GM18499 (cell line): ENCODE data around the gene ADAMTS16.

Experiments used
- ATAC-seq: cut with Tn5 transposase; IDR thresholded peaks from one replicate; pipeline ENCODE4 v1.9.1; 2021; ENCODE audit warnings: moderate number of reproducible peaks; ENCODE audit not compliant: insufficient read depth, unreplicated experiment

Gene ADAMTS16

GRCh38 chr5:5304361-5305020, 164.4 kb downstream of the ADAMTS16 start:
- no peak for ATAC-seq

GRCh38 chr5:5306696-5307095, 166.6 kb downstream of the ADAMTS16 start:
- ATAC-seq: no peak

- no peak for ATAC-seq
Measured at GRCh38 chr5:5308319-5308718, 168.2 kb downstream of the ADAMTS16 start.

GRCh38 chr5:5309645-5310044, 169.5 kb downstream of the ADAMTS16 start:
- no peak for ATAC-seq

- no peak for ATAC-seq
Measured at GRCh38 chr5:5313101-5313635, 173.0 kb downstream of the ADAMTS16 start.

GRCh38 chr5:5314166-5314565, 174.0 kb downstream of the ADAMTS16 start:
- no peak for ATAC-seq

- no peak for ATAC-seq
Measured at GRCh38 chr5:5314626-5315025, 174.5 kb downstream of the ADAMTS16 start.

- no peak for ATAC-seq
Measured at GRCh38 chr5:5315068-5315980, 175.2 kb downstream of the ADAMTS16 start.

GRCh38 chr5:5316334-5316733, 176.2 kb downstream of the ADAMTS16 start:
- no peak for ATAC-seq

GRCh38 chr5:5317976-5318375, 177.8 kb downstream of the ADAMTS16 start:
- no peak for ATAC-seq

- no peak for ATAC-seq
Measured at GRCh38 chr5:5318426-5319190, 178.5 kb downstream of the ADAMTS16 start.

- ATAC-seq: no peak
Measured at GRCh38 chr5:5320062-5320805, 180.1 kb downstream of the ADAMTS16 start.

GRCh38 chr5:5321137-5321536, 181.0 kb downstream of the ADAMTS16 start:
- no peak for ATAC-seq

GRCh38 chr5:5323551-5323950, 183.4 kb downstream of the ADAMTS16 start:
- ATAC-seq: no peak

GRCh38 chr5:5326115-5326758, 186.1 kb downstream of the ADAMTS16 start:
- ATAC-seq: no peak

GRCh38 chr5:5327126-5327525, 187.0 kb downstream of the ADAMTS16 start:
- no peak for ATAC-seq

GRCh38 chr5:5330728-5331452, 190.8 kb downstream of the ADAMTS16 start:
- no peak for ATAC-seq

GRCh38 chr5:5331848-5332247, 191.7 kb downstream of the ADAMTS16 start:
- ATAC-seq: no peak

GRCh38 chr5:5332287-5332686, 192.2 kb downstream of the ADAMTS16 start:
- ATAC-seq: no peak
